A673 (cell line): ENCODE results near the gene EIF2D. TPM values are rescaled to one million over a fixed set of nuclear protein-coding genes. Genes with fewer than 3 reads are reported as not detected.
A peak's percentile ranks its signal among the peaks of the same experiment; 100 is the strongest.

Source experiments
- BruUV-seq: library from RNA; stranded (reverse); fragments of 400-500 nt; replicated peaks from 2 replicates; lab custom pipeline; 2021; lab: Mats Ljungman, UMichigan
- CTCF ChIA-PET: fragments of 300-600 bp; sonication (Branson Sonifier 250); formaldehyde crosslinking; loops from one replicate; lab custom pipeline; 2022; ENCODE audit warnings: antibody characterized with exemption; lab: Charles Lee
- POLR2A ChIA-PET: fragments of 300-600 bp; sonication (Branson Sonifier 250); formaldehyde crosslinking; loops from one replicate; lab custom pipeline; 2022; ENCODE audit warnings: antibody characterized with exemption; ENCODE audit not compliant: low non-redundant PET; lab: Charles Lee
- DNase-seq: peaks from one replicate; pipeline ENCODE4 v3.0.0-alpha.2; 2015; ENCODE audit warnings: low spot score
- H3K27ac ChIP-seq: fragments of 200-600 bp; sonication (generic); 2 replicates; pipeline ENCODE4 v1.5.1; 2016; ENCODE audit warnings: mixed run types, low read depth, mild to moderate bottlenecking, mixed read lengths, antibody characterized with exemption, low read length; ENCODE audit not compliant: poor library complexity, severe bottlenecking
- H3K27me3 ChIP-seq: fragments of 200-600 bp; sonication (generic); replicated peaks from 2 replicates; pipeline ENCODE4 v1.6.1; 2017; ENCODE audit warnings: mixed run types, low read depth, mild to moderate bottlenecking, mixed read lengths, antibody characterized with exemption, low read length; ENCODE audit not compliant: insufficient read depth, poor library complexity
- H3K36me3 ChIP-seq: fragments of 200-600 bp; sonication (generic); 2 replicates; pipeline ENCODE4 v1.6.1; 2016; ENCODE audit warnings: mixed run types, mild to moderate bottlenecking, mixed read lengths, antibody characterized with exemption, low read length; ENCODE audit not compliant: insufficient read depth, poor library complexity, severe bottlenecking
- H3K4me1 ChIP-seq: fragments of 200-600 bp; sonication (generic); 2 replicates; pipeline ENCODE4 v1.6.1; 2017; ENCODE audit warnings: mixed run types, mild to moderate bottlenecking, mixed read lengths, antibody characterized with exemption, low read length; ENCODE audit not compliant: insufficient read depth, poor library complexity, severe bottlenecking
- H3K4me3 ChIP-seq: fragments of 200-600 bp; sonication (generic); 2 replicates; pipeline ENCODE4 v1.5.1; 2016; ENCODE audit warnings: low read depth, mixed run types, mild to moderate bottlenecking, mixed read lengths, low read length; ENCODE audit not compliant: poor library complexity, severe bottlenecking
- H3K9me3 ChIP-seq: fragments of 200-600 bp; sonication (generic); 2 replicates; pipeline ENCODE4 v1.6.1; 2016; ENCODE audit warnings: mixed run types, low read depth, mild to moderate bottlenecking, mixed read lengths, antibody characterized with exemption, low read length; ENCODE audit not compliant: poor library complexity, severe bottlenecking
- CTCF ChIP-seq: fragments of 300-800, 200-600 bp; sonication (generic); conservative IDR thresholded peaks from 2 replicates; pipeline ENCODE4 v1.5.1; 2017; ENCODE audit warnings: low read depth, mild to moderate bottlenecking, antibody characterized with exemption, low read length, moderate library complexity, mixed read lengths
- EZH2 ChIP-seq: fragments of 200-600 bp; sonication (generic); IDR thresholded peaks from 2 replicates; pipeline ENCODE4 v1.6.1; 2017; ENCODE audit warnings: borderline replicate concordance, low read depth, mild to moderate bottlenecking, mixed read lengths, antibody characterized with exemption, low read length; ENCODE audit not compliant: poor library complexity, severe bottlenecking
- intact Hi-C: fragments of 100-400 bp; cut with micrococcal nuclease; formaldehyde crosslinking; loops from one replicate; pipeline ENCODE4 v1.10.0; 2022; ENCODE audit not compliant: unreplicated experiment
- total RNA-seq: library from RNA; stranded (reverse); gene quantifications from 2 replicates; pipeline ENCODE4 v1.2.3, GENCODE V29; 2021

The EIF2D gene
- total RNA-seq, 1 experiment from 2014 or later = 32.6 TPM

- peaks cover 6% of the 10 kb centered on the region for H3K4me1 ChIP-seq
- no peak overlapping the region for H3K4me3 ChIP-seq
- H3K36me3 ChIP-seq = peaks cover 19% of the 10 kb centered on the region
- no peaks in the 10 kb centered on the region for H3K9me3 ChIP-seq
- peak; percentile 43 for DNase-seq
- TF ChIP-seq CTCF = peak; percentile 74
- no peak for TF ChIP-seq EZH2
- POLR2A ChIA-PET = no interaction called here
- intact Hi-C loops = loop anchor here (2.0 kb wide), 1 partner anchor 57 kb away; no protein-coding TSS in a partner anchor
- CTCF ChIA-PET = no interaction called here
- H3K27ac ChIP-seq = no peak overlapping the region
- BruUV-seq = no TSS peak
- H3K27me3 ChIP-seq = no peaks in the 10 kb centered on the region
These were observed 4.1 kb downstream of the EIF2D start for GRCh38 chr1:206608108-206608698.

- intact Hi-C loops = no loop called here
- no peak for TF ChIP-seq EZH2
- TF ChIP-seq CTCF = peak; percentile 53
- peaks cover 28% of the 10 kb centered on the region for H3K36me3 ChIP-seq
- H3K27me3 ChIP-seq = no peaks in the 10 kb centered on the region
- DNase-seq = peak; percentile 52
- BruUV-seq = no TSS peak
- H3K9me3 ChIP-seq = no peaks in the 10 kb centered on the region
- no peak overlapping the region for H3K27ac ChIP-seq
- peaks cover 6% of the 10 kb centered on the region for H3K4me1 ChIP-seq
- CTCF ChIA-PET = no interaction called here
- POLR2A ChIA-PET = no interaction called here
- H3K4me3 ChIP-seq = no peak overlapping the region
These were observed 5.4 kb downstream of the EIF2D start for GRCh38 chr1:206606867-206607266.

- TF ChIP-seq CTCF = no peak
- TF ChIP-seq EZH2 = no peak
- H3K9me3 ChIP-seq = no peaks in the 10 kb centered on the region
- POLR2A ChIA-PET = no interaction called here
- no peak for DNase-seq
- H3K36me3 ChIP-seq = peaks cover 35% of the 10 kb centered on the region
- intact Hi-C loops = no loop called here
- BruUV-seq = no TSS peak
- H3K27me3 ChIP-seq = no peaks in the 10 kb centered on the region
- H3K4me1 ChIP-seq = no peaks in the 10 kb centered on the region
- no peak overlapping the region for H3K4me3 ChIP-seq
- no peak overlapping the region for H3K27ac ChIP-seq
- CTCF ChIA-PET = no interaction called here
These were observed 7.4 kb downstream of the EIF2D start for GRCh38 chr1:206604861-206605260.
